AG08395 (cell line): Measurements from ENCODE around the gene SDR42E1.

Source experiments
- DNase-seq: peaks from one replicate; pipeline ENCODE4 v3.0.0; 2012; ENCODE audit warnings: mixed read lengths, low spot score

SDR42E1 gene

GRCh38 chr16:82011199-82011641 lies at the start of gene SDR42E1:
SDR42E1 (minus strand) TSS chr16:82011470; CDS start chr16:82000858, 10,612 bp downstream.
- no peak for DNase-seq

- no peak for DNase-seq
Measured at GRCh38 chr16:82059983-82060421, 48.7 kb upstream of the SDR42E1 start.

- peak; percentile 34 for DNase-seq
Measured at GRCh38 chr16:82059161-82059982, 48.1 kb upstream of the SDR42E1 start.

- DNase-seq, result no peak
Measured at GRCh38 chr16:82056550-82056896, 45.3 kb upstream of the SDR42E1 start.

- DNase-seq, result no peak
Measured at GRCh38 chr16:82055728-82056549, 44.7 kb upstream of the SDR42E1 start.

- no peak for DNase-seq
Measured at GRCh38 chr16:82055117-82055516, 43.8 kb upstream of the SDR42E1 start.

GRCh38 chr16:82051656-82052055 lies 40.4 kb upstream of the SDR42E1 start:
- DNase-seq, result no peak

- DNase-seq, result no peak
Measured at GRCh38 chr16:82050909-82051357, 39.7 kb upstream of the SDR42E1 start.

GRCh38 chr16:82050506-82050905 lies 39.2 kb upstream of the SDR42E1 start:
- no peak for DNase-seq

- DNase-seq, result no peak
Measured at GRCh38 chr16:82049484-82049883, 38.2 kb upstream of the SDR42E1 start.

GRCh38 chr16:82047787-82048186 lies 36.5 kb upstream of the SDR42E1 start:
- DNase-seq, result no peak

- DNase-seq, result no peak
Measured at GRCh38 chr16:82047374-82047773, 36.1 kb upstream of the SDR42E1 start.

- DNase-seq, result no peak
Measured at GRCh38 chr16:82046941-82047340, 35.7 kb upstream of the SDR42E1 start.

- no peak for DNase-seq
Measured at GRCh38 chr16:82046541-82046940, 35.3 kb upstream of the SDR42E1 start.

- DNase-seq, result no peak
Measured at GRCh38 chr16:82045465-82045864, 34.2 kb upstream of the SDR42E1 start.

GRCh38 chr16:82044585-82044911 lies 33.3 kb upstream of the SDR42E1 start:
- DNase-seq, result no peak

GRCh38 chr16:82043680-82044584 lies 32.7 kb upstream of the SDR42E1 start:
- DNase-seq, result peak; percentile 89

- no peak for DNase-seq
Measured at GRCh38 chr16:82042846-82043245, 31.6 kb upstream of the SDR42E1 start.

GRCh38 chr16:82042144-82042543 lies 30.9 kb upstream of the SDR42E1 start:
- DNase-seq, result no peak

GRCh38 chr16:82041542-82041941 lies 30.3 kb upstream of the SDR42E1 start:
- no peak for DNase-seq

- DNase-seq, result no peak
Measured at GRCh38 chr16:82040296-82040695, 29.0 kb upstream of the SDR42E1 start.

- DNase-seq, result no peak
Measured at GRCh38 chr16:82037666-82038065, 26.4 kb upstream of the SDR42E1 start.
